Neural cell (in vitro differentiated cells): ENCODE data around the gene TRIM15. TPM values are rescaled to one million over a fixed set of nuclear protein-coding genes. Genes with fewer than 3 reads are reported as not detected.
A peak's percentile ranks its signal among the peaks of the same experiment; 100 is the strongest.

Experiments used
- H2AFZ ChIP-seq: fragments of 200-600, 300-800 bp; sonication (generic), shearing (Covaris generic); 2 replicates; pipeline ENCODE4 v1.6.0; 2014; ENCODE audit warnings: low read depth, mild to moderate bottlenecking, antibody characterized with exemption, low read length, moderate library complexity
- H3F3A ChIP-seq: fragments of 200-600 bp; shearing (Covaris generic); 2 replicates; pipeline ENCODE4 v1.6.1; 2016; ENCODE audit warnings: mild to moderate bottlenecking, moderate library complexity, mixed read lengths, antibody characterized with exemption, low read length; ENCODE audit not compliant: insufficient read depth, poor library complexity, severe bottlenecking
- H3K27ac ChIP-seq: fragments of 200-600, 300-800 bp; sonication (generic), shearing (Covaris generic); 2 replicates; pipeline ENCODE4 v1.5.1; 2014; ENCODE audit warnings: mild to moderate bottlenecking, low read length, moderate library complexity
- H3K27me3 ChIP-seq: fragments of 300-800, 200-600 bp; sonication (generic), shearing (Covaris generic); 2 replicates; pipeline ENCODE4 v1.6.0; 2014; ENCODE audit warnings: mild to moderate bottlenecking, low read depth, low read length, moderate library complexity; ENCODE audit not compliant: insufficient read depth
- H3K36me3 ChIP-seq: fragments of 300-800, 200-600 bp; sonication (generic), shearing (Covaris generic); 2 replicates; pipeline ENCODE4 v1.5.1; 2014; ENCODE audit warnings: mild to moderate bottlenecking, antibody characterized with exemption, low read length, moderate library complexity; ENCODE audit not compliant: insufficient read depth
- H3K4me2 ChIP-seq: fragments of 300-800, 200-600 bp; sonication (generic), shearing (Covaris generic); 2 replicates; pipeline ENCODE4 v1.6.0; 2014; ENCODE audit warnings: mild to moderate bottlenecking, low read length
- H3K4me3 ChIP-seq: fragments of 300-800, 200-600 bp; sonication (generic), shearing (Covaris generic); 2 replicates; pipeline ENCODE4 v1.5.1; 2014; ENCODE audit warnings: mild to moderate bottlenecking, low read length, moderate library complexity
- H3K79me2 ChIP-seq: fragments of 200-600 bp; shearing (Covaris generic); replicated peaks from 2 replicates; pipeline ENCODE4 v1.6.0; 2014; ENCODE audit warnings: mild to moderate bottlenecking, low read length, moderate library complexity; ENCODE audit not compliant: insufficient read depth
- H3K9ac ChIP-seq: fragments of 300-800, 200-600 bp; sonication (generic), shearing (Covaris generic); 2 replicates; pipeline ENCODE4 v1.6.1; 2016; ENCODE audit warnings: mild to moderate bottlenecking, low read length, mixed read lengths
- H3K9me2 ChIP-seq: fragments of 200-600 bp; shearing (Covaris generic); 2 replicates; pipeline ENCODE4 v1.6.1; 2016; ENCODE audit warnings: mild to moderate bottlenecking, low read length, mixed read lengths; ENCODE audit not compliant: insufficient read depth
- H3K9me3 ChIP-seq: fragments of 200-600, 300-800 bp; sonication (generic), shearing (Covaris generic); 2 replicates; pipeline ENCODE4 v1.6.1; 2016; ENCODE audit warnings: mild to moderate bottlenecking, mixed run types, low read length, moderate library complexity, mixed read lengths
- H4K20me1 ChIP-seq: fragments of 200-600 bp; shearing (Covaris generic); 2 replicates; pipeline ENCODE4 v1.6.1; 2016; ENCODE audit warnings: mild to moderate bottlenecking, mixed run types; ENCODE audit not compliant: insufficient read depth
- EP300 ChIP-seq: fragments of 450-650 bp; conservative IDR thresholded peaks from 2 replicates; pipeline ENCODE4 v1.6.1; 2014; ENCODE audit warnings: antibody characterized with exemption, mild to moderate bottlenecking, moderate library complexity; ENCODE audit not compliant: poor library complexity, severe bottlenecking
- EZH2 ChIP-seq: fragments of 200-600, 300-800 bp; shearing (Covaris generic), sonication (generic); IDR thresholded peaks from 2 replicates; pipeline ENCODE4 v1.6.1; 2014; ENCODE audit warnings: antibody characterized with exemption, low read length, borderline replicate concordance, mild to moderate bottlenecking; ENCODE audit not compliant: insufficient read depth, poor library complexity, severe bottlenecking
- MXI1 ChIP-seq: fragments of 450-650 bp; conservative IDR thresholded peaks from 2 replicates; pipeline ENCODE4 v1.6.1; 2014; ENCODE audit warnings: antibody characterized with exemption, mild to moderate bottlenecking; ENCODE audit not compliant: poor library complexity, severe bottlenecking
- POLR2AphosphoS5 ChIP-seq: IDR thresholded peaks from 2 replicates; pipeline ENCODE4 v1.6.1; 2012
- RAD21 ChIP-seq: fragments of 450-650 bp; conservative IDR thresholded peaks from 2 replicates; pipeline ENCODE4 v1.6.1; 2014; ENCODE audit warnings: antibody characterized with exemption, mild to moderate bottlenecking, moderate library complexity
- SMC3 ChIP-seq: fragments of 450-650 bp; conservative IDR thresholded peaks from 2 replicates; pipeline ENCODE4 v1.6.1; 2014; ENCODE audit warnings: antibody characterized with exemption, mild to moderate bottlenecking, moderate library complexity; ENCODE audit not compliant: poor library complexity
- TAF1 ChIP-seq: IDR thresholded peaks from 2 replicates; pipeline ENCODE4 v1.6.1; 2012; ENCODE audit warnings: low read depth
- polyA plus RNA-seq: library from polyadenylated mRNA; depleted of rRNA; stranded (reverse); fragments of >200 nt; gene quantifications from 2 replicates; pipeline ENCODE4 v1.2.3, GENCODE V29; 2014
- TF ChIP-seq, protein P1 (sequence below): IDR thresholded peaks from 2 replicates; pipeline ENCODE4 v1.6.1; 2012; ENCODE audit warnings: borderline replicate concordance
- TF ChIP-seq, protein P2 (sequence below): fragments of 450-650 bp; IDR thresholded peaks from 2 replicates; pipeline ENCODE4 v1.5.1; 2014; ENCODE audit warnings: antibody characterized with exemption, mild to moderate bottlenecking, moderate library complexity; ENCODE audit not compliant: poor library complexity, severe bottlenecking

Gene TRIM15
- polyA plus RNA-seq, 1 donor from 2014 or later, result not detected

DNA sequence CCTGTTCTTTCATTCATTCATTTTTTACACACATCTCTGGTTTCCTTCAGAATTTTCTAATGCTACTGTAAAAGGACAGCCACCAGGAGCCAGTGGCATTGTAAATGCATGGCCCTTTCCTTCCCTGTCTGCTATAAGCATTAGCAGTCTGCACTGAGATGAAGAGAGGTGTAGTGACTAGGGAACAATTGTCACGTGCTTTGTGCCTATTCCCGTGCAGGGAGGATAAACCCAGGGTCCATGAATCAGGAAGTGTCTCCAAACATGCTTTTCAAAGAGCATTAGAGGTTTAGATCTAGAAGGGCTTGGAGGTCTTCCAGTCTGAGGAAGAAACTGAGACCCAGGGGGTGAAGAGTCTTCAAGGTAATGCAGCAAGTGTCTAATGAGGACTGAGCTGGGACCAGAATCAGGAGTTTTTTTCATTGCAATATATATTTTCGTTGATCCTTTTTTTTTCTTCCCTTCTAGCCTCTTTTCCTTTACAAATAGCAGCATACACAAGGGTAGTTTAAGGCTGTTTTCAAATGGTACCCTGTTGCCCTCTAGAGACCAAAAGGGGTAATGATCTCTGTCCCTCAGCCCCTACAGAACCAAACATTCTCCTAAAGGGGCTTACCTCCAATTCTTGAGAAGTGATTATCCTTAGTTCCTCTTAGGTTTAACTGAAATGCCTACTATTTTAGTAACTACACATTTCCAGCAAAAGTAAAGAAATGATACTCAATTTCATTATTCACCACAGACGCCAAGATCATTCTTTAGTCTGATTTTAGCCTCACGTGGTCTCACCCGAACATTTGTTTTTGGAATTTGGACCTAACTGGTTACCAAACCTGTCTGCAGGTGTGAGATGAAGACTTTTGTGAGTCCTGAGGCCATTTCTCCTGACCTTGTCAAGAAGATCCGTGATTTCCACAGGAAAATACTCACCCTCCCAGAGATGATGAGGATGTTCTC lies 6.6 kb downstream of the TRIM15 start:
- H2AFZ ChIP-seq, result no peak overlapping the region
- no peak overlapping the region for H3K4me2 ChIP-seq

DNA sequence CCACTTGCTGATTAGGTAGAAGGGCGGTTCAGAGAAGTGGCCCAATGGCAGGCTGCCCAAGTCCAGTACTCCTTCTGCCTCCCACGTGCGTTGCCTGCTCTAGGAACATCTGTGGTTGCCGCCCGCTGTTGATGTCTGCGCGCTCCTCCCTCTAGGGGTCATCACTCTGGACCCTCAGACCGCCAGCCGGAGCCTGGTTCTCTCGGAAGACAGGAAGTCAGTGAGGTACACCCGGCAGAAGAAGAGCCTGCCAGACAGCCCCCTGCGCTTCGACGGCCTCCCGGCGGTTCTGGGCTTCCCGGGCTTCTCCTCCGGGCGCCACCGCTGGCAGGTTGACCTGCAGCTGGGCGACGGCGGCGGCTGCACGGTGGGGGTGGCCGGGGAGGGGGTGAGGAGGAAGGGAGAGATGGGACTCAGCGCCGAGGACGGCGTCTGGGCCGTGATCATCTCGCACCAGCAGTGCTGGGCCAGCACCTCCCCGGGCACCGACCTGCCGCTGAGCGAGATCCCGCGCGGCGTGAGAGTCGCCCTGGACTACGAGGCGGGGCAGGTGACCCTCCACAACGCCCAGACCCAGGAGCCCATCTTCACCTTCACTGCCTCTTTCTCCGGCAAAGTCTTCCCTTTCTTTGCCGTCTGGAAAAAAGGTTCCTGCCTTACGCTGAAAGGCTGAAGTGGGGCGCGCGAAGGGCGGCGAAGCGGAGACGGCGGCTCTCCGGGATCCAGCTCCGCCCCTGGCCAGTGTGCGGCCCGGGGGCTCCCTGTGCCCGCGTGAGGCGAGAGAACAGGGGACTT lies 8.5 kb downstream of the TRIM15 start:
- Histone ChIP-seq H3K9ac (no peak overlapping the region), H3K27me3 (peaks cover 32% of the 10 kb centered on the region), H3K79me2 (no peaks in the 10 kb centered on the region), H3K4me3 (peak overlapping the region; percentile 34), H3F3A (no peaks in the 10 kb centered on the region), H3K4me2 (no peak overlapping the region), H3K36me3 (no peaks in the 10 kb centered on the region), H3K27ac (no peak overlapping the region), H4K20me1 (no peaks in the 10 kb centered on the region), H3K9me2 (no peaks in the 10 kb centered on the region), H2AFZ (no peak overlapping the region), H3K9me3 (no peaks in the 10 kb centered on the region)
- TF ChIP-seq, protein P1, sequence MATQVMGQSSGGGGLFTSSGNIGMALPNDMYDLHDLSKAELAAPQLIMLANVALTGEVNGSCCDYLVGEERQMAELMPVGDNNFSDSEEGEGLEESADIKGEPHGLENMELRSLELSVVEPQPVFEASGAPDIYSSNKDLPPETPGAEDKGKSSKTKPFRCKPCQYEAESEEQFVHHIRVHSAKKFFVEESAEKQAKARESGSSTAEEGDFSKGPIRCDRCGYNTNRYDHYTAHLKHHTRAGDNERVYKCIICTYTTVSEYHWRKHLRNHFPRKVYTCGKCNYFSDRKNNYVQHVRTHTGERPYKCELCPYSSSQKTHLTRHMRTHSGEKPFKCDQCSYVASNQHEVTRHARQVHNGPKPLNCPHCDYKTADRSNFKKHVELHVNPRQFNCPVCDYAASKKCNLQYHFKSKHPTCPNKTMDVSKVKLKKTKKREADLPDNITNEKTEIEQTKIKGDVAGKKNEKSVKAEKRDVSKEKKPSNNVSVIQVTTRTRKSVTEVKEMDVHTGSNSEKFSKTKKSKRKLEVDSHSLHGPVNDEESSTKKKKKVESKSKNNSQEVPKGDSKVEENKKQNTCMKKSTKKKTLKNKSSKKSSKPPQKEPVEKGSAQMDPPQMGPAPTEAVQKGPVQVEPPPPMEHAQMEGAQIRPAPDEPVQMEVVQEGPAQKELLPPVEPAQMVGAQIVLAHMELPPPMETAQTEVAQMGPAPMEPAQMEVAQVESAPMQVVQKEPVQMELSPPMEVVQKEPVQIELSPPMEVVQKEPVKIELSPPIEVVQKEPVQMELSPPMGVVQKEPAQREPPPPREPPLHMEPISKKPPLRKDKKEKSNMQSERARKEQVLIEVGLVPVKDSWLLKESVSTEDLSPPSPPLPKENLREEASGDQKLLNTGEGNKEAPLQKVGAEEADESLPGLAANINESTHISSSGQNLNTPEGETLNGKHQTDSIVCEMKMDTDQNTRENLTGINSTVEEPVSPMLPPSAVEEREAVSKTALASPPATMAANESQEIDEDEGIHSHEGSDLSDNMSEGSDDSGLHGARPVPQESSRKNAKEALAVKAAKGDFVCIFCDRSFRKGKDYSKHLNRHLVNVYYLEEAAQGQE, result no peak
- TF ChIP-seq MXI1 (no peak), EZH2 (no peak), POLR2AphosphoS5 (no peak), SMC3 (no peak), EP300 (no peak)

More for the DNA sequence above, 6.6 kb downstream of the TRIM15 start:
- TF ChIP-seq EP300 (no peak), POLR2AphosphoS5 (no peak), MXI1 (no peak), EZH2 (no peak), SMC3 (peak; percentile 65), RAD21 (peak; percentile 74), TAF1 (no peak)
- TF ChIP-seq, protein P2, sequence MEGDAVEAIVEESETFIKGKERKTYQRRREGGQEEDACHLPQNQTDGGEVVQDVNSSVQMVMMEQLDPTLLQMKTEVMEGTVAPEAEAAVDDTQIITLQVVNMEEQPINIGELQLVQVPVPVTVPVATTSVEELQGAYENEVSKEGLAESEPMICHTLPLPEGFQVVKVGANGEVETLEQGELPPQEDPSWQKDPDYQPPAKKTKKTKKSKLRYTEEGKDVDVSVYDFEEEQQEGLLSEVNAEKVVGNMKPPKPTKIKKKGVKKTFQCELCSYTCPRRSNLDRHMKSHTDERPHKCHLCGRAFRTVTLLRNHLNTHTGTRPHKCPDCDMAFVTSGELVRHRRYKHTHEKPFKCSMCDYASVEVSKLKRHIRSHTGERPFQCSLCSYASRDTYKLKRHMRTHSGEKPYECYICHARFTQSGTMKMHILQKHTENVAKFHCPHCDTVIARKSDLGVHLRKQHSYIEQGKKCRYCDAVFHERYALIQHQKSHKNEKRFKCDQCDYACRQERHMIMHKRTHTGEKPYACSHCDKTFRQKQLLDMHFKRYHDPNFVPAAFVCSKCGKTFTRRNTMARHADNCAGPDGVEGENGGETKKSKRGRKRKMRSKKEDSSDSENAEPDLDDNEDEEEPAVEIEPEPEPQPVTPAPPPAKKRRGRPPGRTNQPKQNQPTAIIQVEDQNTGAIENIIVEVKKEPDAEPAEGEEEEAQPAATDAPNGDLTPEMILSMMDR, result peak; percentile 74
- TF ChIP-seq, protein P1, result no peak
- H3K27me3 ChIP-seq, result peaks cover 32% of the 10 kb centered on the region
- no peaks in the 10 kb centered on the region for H3K9me2 ChIP-seq
- H3F3A ChIP-seq, result no peaks in the 10 kb centered on the region
- H4K20me1 ChIP-seq, result no peaks in the 10 kb centered on the region
- H3K9ac ChIP-seq, result no peak overlapping the region
- H3K27ac ChIP-seq, result no peak overlapping the region
- no peaks in the 10 kb centered on the region for H3K79me2 ChIP-seq
- no peak overlapping the region for H3K4me3 ChIP-seq
- no peaks in the 10 kb centered on the region for H3K9me3 ChIP-seq
- H3K36me3 ChIP-seq, result no peaks in the 10 kb centered on the region
